ENCODE data around the gene PDE2A.

The PDE2A gene

GRCh38 chr11:72586321-72587090, 87.7 kb downstream of the PDE2A start:
- no peak for DNase-seq

GRCh38 chr11:72585762-72586311, 88.4 kb downstream of the PDE2A start:
- DNase-seq = peak in 1 of 2 experiments; percentile 66

DNA sequence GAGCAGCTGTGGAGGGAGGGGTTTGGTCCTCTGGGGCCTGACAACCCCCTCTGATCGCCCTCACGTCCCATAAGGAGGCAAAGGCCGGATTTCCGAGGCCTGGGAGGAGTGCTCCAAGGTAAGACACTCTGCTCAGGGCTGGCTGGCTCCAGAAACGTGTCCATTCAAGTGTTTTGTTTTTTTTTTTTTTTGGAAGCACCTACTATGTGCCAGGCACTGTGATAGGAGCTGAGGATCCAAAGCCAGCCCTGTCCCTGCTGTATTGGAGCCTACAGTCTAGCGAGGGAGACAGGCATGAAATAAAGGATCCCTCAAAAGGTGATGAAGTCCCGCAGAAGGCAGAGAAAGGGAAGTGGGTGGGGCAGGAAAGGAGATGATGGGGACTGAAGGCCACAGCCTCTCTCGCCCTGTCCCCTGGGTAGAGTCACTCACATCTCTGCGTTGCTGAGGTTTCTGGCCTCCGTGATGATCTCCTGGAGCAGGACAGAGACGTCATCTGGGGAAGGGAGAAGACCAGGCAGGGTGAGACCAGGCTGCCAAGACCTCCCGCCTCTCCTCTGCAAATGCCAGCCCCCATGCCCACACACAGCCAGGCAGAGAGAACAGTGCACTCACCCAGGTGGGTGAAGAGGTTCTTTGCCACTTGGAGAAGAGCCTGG, 89.2 kb downstream of the PDE2A start:
- DNase-seq = no peak

DNA sequence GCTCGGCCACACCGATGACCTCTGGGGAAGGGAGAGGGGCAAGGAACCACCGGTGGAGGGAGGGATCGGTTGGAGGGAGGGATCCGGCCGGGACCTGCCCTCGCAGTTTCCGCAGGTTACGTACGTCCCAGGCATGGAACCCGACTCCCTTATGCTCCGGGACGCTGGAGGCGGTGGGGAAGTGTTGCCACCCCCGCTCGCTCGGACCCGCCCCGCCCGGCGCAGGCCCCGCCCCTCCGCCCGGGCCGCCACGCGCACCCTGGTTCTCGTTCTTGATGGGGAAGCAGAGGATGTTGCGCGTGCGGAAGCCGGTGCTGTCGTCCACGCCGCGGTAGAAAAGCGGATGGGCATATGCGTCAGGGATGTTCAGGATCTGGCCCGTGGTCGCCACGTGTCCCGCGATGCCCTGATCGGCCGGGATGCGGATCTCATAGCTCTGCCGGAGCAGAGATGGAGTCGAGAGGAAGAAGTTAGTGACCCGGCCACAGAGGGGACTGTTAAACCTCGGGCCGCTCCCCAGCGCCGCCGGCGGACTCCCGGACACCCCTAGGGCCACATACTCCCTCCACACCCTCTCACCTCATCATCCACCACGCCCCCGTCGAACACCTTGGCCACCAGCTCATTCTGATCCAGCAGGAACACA, 89.8 kb downstream of the PDE2A start:
- DNase-seq = no peak

DNA sequence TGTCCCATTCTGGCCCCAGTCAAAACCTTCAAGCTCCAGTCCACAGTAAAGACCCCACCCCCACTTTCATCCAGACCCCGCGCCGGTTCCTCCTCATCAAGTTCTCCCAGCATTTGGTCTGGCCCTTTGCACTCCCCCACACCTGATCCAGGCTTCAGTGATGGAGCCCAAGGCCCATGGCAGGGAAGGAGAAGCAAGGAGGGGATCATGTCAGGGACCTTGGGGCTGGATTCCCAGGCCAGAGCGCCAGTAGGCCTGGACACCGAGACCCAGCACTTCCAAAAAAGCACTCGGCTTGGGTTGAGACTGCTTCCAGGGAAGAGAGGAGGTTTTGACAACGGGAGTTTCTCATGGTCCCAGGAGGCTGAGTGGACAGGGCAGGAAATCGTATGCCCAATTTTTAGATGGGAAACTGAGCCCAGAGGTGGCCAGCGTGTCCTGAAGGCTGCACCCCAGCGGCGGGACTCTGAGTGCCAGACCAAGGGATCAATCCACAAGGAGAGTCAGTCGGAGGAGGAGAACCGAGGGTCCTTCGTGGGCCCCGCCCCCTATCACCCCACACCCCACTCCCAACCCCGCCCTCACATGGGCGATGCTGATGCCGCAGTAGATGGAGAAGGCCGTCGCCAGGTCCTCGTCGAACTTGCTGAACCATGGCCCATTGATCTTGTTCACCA, 90.5 kb downstream of the PDE2A start:
- no peak for DNase-seq

- DNase-seq = no peak
Observed at GRCh38 chr11:72583177-72583553, 91.1 kb downstream of the PDE2A start.

DNA sequence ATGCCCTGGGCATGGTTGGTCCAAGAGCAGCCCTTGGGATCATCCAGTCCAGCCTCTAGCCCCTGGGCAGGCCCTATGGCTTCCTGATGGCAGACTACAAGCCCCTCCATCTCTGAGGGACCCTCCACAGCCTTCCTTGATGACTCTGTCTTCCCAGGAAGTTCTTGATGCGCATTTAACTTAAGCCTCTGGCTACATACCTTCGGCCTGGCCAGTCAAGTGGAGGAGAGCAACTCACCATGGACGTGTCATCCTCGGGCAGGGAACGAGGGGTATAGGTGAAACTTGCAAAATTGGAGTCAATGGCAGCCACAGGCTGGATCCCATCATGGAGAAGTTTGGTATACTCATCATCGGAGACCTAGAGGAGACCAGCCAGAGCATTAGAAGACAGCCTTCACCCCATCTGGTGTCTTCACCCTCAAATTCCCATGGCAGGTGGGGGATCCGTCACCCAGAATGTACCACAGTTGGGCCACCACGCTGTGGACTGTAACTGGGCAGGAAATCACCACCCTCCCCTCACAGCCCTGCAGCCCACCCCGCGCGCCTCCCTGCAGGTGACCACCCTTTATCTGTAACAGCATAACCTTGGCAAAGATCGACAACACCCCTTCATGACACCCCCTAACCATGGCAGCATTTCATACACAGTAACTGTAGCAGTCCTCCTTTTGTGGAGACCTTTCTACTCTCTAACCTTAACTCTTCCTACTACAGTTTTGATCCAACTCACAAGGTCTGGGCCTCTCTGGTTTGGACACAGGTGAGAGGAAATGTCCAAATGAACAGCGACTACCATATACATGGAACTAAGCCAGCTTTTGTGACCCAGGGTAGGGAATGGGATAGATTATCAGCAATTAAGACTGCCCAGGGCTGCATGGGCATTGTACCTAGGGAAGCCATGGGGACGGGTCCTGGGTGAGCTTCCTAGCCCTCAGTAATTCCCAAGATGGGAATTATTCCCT, 91.7 kb downstream of the PDE2A start:
- DNase-seq = no peak

DNA sequence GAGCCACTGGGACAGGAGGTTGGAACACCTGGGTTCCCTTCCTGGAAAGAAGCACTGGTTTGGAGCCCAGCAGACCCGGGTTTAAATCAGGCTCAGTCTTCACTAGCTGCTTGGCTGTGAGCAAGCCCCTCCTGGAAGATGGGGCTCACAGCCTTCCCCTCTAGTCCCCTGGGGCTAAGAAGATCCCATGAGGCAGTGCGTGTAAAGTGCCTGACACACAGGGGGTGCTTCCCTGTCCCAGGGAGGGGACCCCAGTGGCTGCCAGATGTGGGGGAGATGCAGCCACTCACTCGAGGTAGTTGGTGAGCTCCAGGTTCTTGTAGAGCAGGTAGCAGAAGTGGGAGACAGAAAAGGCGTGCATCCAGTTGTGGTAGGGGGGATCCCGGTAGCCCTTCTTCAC, 93.2 kb downstream of the PDE2A start:
- no peak for DNase-seq

GRCh38 chr11:72580642-72580950, 93.6 kb downstream of the PDE2A start:
- DNase-seq = no peak

DNA sequence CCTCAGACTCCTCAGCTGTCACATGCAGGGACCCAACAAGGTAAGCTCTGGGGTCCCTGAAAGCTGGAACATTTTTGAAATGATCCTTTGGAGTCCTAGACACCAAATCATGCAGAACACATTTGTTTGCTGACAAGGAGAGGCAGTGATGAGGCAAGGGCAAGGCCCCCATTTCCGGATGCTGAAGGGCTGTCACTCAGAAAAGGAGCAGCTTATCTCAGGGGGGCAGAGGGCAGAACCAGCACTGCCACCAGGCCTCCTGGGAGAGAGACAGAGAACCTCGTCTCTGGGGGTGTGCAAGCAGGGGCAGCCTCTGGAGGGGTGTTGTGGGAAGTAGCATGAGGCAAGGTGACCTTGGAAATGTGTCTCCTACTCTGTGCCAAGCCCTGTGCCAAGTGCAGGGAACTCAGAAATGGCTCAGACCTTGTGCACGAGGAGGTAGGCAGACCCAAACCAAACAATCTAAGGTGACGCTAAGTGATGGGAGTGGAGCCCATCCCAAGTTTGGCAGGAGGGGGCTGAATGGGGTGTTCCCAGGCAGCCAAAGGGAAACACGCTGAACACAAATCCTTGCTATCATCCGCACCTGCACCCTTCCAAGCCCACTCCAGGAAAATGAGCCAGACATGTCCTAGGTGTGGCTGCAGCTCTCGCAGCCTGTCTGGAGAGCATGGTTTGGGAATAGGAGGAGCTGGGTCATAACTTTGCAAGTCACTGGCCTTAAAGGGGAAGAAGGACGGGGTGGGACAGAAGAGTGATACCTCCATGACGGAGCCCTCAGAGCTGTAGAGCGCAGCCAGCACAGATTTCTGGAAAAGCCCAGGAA, 94.2 kb downstream of the PDE2A start:
- DNase-seq = no peak

DNA sequence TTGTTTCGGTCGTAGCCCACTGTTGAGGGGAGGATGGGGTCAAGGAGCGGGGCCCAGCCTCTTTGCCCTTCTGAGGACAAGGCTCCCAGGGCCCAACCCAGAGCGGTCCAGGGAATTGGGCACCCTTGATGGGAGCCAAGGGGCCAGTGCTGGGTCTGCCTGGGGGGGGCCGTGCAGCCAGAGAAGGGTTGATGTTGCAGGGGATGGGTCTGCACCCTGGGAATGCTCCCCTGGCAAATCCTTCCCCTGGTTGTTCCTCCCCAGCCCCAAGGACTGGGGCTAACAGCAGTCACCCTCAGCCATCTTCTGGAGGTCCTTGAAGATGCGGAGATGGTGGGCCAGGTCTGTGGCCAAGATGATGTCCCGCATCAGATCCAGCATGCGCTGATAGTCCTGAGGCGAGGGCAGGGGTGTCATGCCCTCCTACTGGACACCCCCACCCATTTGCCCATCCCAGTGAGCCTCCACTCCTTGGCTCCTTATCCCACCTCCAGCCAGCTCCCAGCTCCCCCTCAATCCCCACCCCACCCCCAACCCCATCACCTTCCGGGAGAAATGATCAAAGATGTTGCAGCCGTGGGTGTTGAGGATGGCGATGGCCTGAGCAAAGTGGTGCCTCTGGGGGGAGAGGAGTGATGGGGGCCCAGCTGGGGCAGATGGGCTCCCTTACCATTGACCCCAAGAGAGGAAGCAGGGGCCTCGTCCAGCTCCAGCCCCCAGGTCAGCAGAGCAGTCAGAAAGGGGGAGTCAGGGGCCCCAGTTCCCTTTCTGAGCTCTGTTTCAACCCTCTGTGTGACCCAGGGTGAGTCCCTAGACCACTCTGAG, 95.0 kb downstream of the PDE2A start:
- no peak for DNase-seq

GRCh38 chr11:72578566-72578965, 95.7 kb downstream of the PDE2A start:
- no peak for DNase-seq

GRCh38 chr11:72578051-72578450, 96.2 kb downstream of the PDE2A start:
- no peak for DNase-seq

DNA sequence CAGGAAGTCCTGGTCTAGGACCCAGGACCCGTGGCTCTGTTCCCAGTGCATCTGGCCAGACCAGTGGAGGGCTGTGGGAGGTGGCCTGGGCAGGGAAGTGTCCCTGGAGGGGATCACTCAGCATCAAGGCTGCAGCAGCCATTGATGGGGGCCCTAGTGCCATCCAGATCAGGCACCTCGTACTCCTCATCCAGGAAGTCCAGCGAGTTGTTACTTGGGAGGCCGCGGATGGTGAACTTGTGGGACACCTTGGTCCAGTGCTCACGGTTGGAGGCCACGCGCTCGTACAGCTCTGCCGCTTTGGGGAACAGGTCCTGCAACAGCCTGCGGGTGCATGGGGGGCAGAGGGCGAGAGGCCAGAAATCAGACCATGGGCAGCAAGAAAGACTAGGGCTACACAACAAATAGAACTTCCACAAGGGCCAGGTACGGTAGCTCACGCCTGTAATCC, 96.9 kb downstream of the PDE2A start:
- DNase-seq = no peak

DNA sequence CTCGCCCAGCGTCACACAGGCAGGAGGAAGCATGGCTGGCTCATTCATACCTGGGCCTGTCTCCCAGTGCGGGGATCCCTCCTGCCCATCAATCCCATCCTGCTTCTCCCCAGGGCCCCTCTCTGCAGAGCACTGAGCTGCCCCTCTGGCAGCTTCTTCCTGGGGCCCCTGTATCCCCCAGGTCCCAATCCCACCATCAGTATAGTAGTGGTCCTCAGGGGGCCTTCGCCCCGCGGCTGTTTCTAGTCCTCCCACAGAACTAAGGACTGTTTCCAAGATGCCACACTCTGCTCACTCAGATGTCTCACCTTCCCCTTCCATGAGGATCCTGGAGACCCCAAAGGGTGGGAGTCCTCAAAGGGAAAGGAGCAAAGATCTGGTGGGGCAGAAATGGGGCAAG, 97.6 kb downstream of the PDE2A start:
- no peak for DNase-seq

DNA sequence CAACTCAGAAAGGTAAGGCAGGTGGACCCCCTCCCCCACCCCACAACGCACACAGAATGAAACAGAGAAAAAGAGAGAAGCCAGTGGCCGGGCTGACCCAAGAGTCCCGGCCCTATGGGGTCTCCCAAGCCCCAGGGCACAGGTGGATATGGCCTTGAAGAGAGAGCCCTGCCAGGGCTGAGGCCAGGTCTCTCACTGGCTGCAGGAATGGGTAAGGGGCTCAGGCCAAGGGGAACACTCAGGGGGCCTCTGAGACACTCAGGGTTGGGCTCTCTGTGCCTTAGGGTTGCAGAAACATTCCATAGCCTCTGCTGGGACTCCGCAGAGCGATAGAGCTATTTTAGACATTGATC, 98.0 kb downstream of the PDE2A start:
- DNase-seq = no peak

DNA sequence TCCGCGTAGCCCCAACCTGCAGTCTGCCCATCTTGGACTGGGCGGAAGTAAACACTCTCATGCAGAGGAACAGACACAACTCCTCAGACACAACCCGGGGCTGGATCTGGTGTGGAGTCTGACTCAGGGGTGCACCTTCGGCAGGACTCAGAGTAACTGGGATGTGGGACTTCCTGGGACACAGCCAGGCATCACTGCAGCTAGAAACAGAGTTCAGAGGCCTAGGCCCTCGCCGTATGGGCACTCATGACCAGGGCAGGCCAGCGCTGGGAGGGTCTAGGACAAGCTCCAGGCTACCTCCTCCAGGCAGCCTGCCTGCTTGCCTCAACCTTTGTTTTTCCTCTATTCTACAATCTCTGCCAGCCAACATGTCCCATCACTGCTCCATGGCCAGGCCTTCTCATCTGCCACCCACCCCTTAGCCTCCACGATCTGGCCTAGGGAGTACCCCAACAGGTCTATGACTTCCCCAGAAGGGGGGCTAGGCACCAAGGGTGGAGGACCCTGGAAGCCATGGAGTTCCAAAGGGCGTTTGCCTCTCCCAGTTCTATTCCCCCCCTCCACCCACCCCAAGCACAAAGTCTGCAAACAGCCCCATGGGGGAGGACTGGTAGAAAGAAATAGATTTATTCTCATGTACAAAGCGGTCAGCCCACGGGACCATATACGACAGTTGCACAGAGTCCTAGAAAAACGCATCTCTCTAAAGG, 98.5 kb downstream of the PDE2A start:
- DNase-seq = no peak

GRCh38 chr11:72574548-72575460, 99.4 kb downstream of the PDE2A start:
- peak; percentile 57 to 84 for DNase-seq

Measured in NCI-H524 (cell line).